Uterus (tissue), 2 donors: ENCODE measurements around the gene P2RX3.

Experiments
- POLR2A ChIP-seq, 2 donors: fragments of 450-650 bp; IDR thresholded peaks; one replicate each; pipeline ENCODE4 v1.6.1; 2016; ENCODE audit warnings: antibody characterized with exemption in 2 of 2, mild to moderate bottlenecking in 1 of 2, moderate library complexity in 1 of 2
- TF ChIP-seq, protein P1 (sequence below), 4 experiments: fragments of 200-600 bp in 2 of 4; fragments of 450-650 bp in 2 of 4; sonication (generic) in 2 of 4; IDR thresholded peaks; one replicate each; pipeline ENCODE4 v1.5.1; 2016 to 2019; ENCODE audit warnings: antibody characterized with exemption in 4 of 4, mild to moderate bottlenecking in 2 of 4, moderate library complexity in 1 of 4

DNA sequence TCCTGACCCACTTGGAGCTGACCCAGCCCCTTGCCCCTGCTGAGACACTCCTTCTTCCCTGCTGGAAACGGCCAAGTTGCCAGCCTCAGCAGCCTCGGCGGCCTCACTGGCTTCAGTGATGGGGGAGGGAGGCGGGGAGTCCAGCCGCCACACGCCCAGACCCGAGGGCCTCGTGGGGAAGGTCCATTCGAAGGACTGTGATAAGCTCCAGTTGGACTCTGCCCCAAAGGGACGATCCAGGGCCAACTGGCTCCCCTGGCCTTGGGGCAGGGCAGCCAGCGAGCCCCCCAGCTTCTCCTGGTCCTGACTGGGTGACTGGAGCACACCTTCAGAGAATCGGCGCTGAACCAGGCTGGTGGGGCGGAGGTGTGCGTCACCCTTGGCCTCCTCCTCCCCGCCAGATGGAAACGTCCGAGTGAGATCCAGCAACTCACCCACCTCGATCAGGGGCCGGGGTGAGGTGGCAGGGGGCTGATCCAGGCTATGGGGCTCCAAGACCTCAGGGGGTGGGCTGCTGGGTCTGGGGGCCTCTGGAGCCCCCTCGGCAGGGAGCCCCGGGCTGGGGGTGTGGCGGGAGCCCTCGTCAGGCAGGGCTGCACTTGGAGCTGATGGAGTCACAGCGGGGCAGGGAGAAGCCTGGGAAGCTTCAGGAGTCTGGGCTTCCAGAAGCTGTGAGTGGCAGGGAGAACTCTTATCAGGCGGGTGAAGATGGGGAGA, 24.9 kb upstream of the P2RX3 start:
- TF ChIP-seq, protein P1, sequence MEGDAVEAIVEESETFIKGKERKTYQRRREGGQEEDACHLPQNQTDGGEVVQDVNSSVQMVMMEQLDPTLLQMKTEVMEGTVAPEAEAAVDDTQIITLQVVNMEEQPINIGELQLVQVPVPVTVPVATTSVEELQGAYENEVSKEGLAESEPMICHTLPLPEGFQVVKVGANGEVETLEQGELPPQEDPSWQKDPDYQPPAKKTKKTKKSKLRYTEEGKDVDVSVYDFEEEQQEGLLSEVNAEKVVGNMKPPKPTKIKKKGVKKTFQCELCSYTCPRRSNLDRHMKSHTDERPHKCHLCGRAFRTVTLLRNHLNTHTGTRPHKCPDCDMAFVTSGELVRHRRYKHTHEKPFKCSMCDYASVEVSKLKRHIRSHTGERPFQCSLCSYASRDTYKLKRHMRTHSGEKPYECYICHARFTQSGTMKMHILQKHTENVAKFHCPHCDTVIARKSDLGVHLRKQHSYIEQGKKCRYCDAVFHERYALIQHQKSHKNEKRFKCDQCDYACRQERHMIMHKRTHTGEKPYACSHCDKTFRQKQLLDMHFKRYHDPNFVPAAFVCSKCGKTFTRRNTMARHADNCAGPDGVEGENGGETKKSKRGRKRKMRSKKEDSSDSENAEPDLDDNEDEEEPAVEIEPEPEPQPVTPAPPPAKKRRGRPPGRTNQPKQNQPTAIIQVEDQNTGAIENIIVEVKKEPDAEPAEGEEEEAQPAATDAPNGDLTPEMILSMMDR (IDR thresholded peaks at IDR 0.05): no peak
- no peak for TF ChIP-seq POLR2A (IDR thresholded peaks at IDR 0.05)
